KOPT-K1 (cell line): ENCODE data around the gene UBQLN3.

Experiments used
- H3K27ac ChIP-seq: fragments of 200-600 bp; sonication (generic); 2 replicates; pipeline ENCODE4 v1.5.1; 2016; ENCODE audit warnings: antibody characterized with exemption, mild to moderate bottlenecking, low read depth, low read length; ENCODE audit not compliant: poor library complexity, severe bottlenecking
- H3K36me3 ChIP-seq: fragments of 200-600 bp; sonication (generic); 2 replicates; pipeline ENCODE4 v1.5.1; 2017; ENCODE audit warnings: antibody characterized with exemption, mild to moderate bottlenecking, low read length, moderate library complexity; ENCODE audit not compliant: insufficient read depth
- H3K9me3 ChIP-seq: fragments of 200-600 bp; sonication (generic); 2 replicates; pipeline ENCODE4 v1.5.1; 2017; ENCODE audit warnings: antibody characterized with exemption, low read length, mild to moderate bottlenecking; ENCODE audit not compliant: insufficient read depth, poor library complexity, severe bottlenecking

The UBQLN3 gene

DNA sequence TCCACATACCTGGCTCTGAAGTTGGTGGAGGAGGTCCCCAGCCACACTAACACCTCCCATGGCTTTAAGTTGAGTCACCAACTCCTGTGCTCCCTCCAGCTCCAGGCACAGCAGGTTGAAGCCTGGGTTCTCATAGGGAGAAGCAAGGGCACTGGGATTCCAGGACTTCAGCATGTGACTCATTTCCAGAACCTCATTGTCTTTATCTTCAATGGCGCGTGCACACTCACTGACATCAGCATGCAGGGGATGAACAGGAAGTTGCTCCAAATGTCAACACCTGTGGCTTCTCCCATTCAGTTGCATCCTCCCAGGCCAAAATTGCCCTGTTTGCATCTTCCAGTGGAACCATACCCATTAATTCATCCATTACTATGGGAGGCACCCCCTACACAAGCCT lies 12.6 kb upstream of the UBQLN3 start:
- no peak overlapping the region for H3K27ac ChIP-seq
- H3K36me3 ChIP-seq, result no peaks in the 10 kb centered on the region
- H3K9me3 ChIP-seq, result no peaks in the 10 kb centered on the region

DNA sequence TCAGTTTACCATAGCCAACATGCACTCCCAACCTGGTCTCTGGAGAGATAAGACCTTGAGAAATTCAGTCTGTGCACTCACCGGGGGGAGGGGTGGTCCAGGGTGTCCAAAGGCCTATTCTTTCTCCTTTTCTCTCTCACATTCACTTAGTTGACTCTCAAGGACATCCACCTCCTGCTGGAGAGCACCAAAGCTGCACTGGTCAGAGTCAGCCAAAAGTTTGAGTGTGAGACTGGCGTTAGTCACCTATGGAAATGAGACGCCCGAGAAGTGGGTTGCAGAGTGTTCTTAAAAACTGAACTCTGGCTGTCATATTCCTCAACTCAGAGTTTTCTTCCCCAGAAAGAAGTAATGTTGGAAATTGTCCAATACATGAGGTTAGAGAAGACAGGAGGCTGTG lies 11.8 kb upstream of the UBQLN3 start:
- Histone ChIP-seq H3K9me3 (no peaks in the 10 kb centered on the region), H3K36me3 (no peaks in the 10 kb centered on the region), H3K27ac (no peak overlapping the region)

- Histone ChIP-seq H3K27ac (no peak within 1 kb of the TSS), H3K9me3 (no peaks in the 10 kb centered on the region), H3K36me3 (no peaks in the 10 kb centered on the region)
Measured at GRCh38 chr11:5516599-5516998, 6.8 kb upstream of the UBQLN3 start, which contains the start of gene UBQLNL. Gene UBQLNL (minus strand): TSS chr11:5516699. CDS start chr11:5516441, 258 bp downstream.

DNA sequence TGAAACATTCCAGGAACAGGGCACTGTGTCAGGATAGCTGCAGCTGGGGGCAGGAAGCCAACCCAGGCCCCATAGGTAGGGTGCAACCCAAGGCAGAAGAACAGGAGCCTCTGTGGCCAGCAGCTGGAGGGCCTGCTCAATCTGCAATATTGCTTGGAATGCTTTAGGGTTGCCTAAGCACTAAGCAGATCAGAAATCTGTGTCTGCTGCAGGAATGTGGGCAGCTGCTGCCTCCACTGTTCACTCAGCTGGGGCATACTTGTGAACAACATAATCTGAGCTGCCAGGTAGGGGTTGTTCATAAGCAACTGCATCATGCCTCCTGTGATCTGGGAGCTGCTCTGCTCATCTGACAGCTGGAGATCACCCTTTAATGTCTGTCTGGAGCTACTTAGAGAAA lies 5.1 kb upstream of the UBQLN3 start:
- Histone ChIP-seq H3K27ac (no peak overlapping the region), H3K36me3 (no peaks in the 10 kb centered on the region), H3K9me3 (no peaks in the 10 kb centered on the region)

GRCh38 chr11:5508605-5509004 lies 1.2 kb downstream of the UBQLN3 start:
- no peak overlapping the region for H3K27ac ChIP-seq
- H3K9me3 ChIP-seq, result no peaks in the 10 kb centered on the region
- no peaks in the 10 kb centered on the region for H3K36me3 ChIP-seq

DNA sequence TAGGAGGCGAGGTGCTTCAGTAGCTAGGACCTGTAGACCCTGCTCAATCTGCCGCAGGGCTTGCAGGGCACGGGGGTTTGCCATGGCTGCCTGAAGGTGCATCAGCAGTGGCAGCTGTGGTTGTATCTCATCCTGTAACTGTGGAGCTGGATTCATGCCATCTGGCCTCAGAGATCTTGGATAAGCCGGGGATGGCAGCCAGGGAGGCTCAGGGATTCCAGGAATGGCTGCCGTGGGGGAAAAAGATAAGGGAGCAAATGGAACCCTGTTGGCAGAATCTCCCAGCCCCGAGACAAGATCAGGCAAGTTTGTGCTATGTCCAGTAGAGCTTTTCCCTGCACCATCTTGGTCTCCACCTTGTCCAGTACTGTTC lies 1.8 kb downstream of the UBQLN3 start:
- no peaks in the 10 kb centered on the region for H3K36me3 ChIP-seq
- no peaks in the 10 kb centered on the region for H3K9me3 ChIP-seq
- H3K27ac ChIP-seq, result no peak overlapping the region

DNA sequence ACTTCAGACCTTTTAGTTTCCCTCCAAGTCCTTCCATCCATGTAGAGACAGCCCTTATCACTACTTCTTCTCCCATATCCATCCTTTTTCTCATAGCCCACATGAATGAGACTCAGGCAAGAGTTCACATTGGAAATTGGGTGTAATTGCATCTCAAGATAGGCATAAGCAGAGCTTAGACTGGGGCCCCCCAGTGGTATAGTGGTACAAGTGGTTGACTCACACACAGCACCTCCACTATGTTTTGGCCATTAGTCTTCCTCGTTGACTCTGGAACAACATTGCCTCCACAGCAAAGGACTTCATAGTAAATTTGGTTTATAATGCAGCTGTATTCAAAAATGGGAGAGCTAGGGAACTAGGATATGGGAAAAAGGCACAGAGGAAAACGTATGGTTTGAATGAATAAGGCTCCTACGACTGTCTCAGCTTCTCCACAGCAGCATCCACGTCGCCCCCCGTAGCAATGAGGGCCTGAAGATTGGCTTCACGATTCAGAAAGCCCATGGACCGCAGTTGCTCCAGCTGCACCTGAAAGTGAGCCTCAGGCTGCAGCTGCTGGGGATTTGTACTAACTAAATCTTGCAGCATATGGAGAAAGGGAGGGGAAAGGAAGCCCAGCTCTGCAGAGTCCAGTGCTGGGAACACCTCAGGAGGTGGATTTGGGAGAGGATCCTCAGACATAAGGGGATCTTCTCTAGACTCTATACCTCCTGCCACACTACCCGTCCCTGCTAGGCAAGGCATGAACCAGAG lies 2.4 kb downstream of the UBQLN3 start:
- no peaks in the 10 kb centered on the region for H3K9me3 ChIP-seq
- H3K27ac ChIP-seq, result no peak overlapping the region
- H3K36me3 ChIP-seq, result no peaks in the 10 kb centered on the region

GRCh38 chr11:5505363-5506048 lies 4.3 kb downstream of the UBQLN3 start:
- no peaks in the 10 kb centered on the region for H3K9me3 ChIP-seq
- H3K27ac ChIP-seq, result no peak overlapping the region
- H3K36me3 ChIP-seq, result no peaks in the 10 kb centered on the region

DNA sequence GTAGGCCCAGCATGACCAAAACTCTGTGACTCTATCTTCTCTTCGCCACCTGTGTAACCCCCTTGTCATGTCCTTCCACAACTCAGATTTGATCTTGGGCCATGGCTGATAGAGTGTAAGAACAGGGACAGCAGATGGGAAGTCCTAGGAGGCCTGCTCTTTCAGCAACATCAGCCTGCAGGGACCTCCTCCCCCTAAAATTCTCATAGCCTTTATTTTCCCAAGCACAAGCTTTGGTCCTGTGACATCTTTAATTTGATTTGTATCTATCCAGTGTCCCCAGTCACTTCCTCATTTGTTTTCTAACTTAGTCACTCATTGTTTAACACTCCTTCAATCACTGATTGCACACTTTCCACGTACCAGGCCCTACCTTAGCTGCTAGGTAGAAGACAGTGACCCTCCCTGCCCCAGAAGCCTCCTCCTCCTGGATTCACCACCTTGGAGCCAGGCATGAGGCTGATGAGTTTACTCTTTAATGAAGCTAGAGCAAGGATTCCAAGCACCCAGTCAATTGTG lies 5.3 kb downstream of the UBQLN3 start:
- Histone ChIP-seq H3K27ac (no peak overlapping the region), H3K9me3 (no peaks in the 10 kb centered on the region), H3K36me3 (no peaks in the 10 kb centered on the region)

- Histone ChIP-seq H3K27ac (no peak overlapping the region), H3K9me3 (no peaks in the 10 kb centered on the region), H3K36me3 (no peaks in the 10 kb centered on the region)
Measured at GRCh38 chr11:5500393-5500801, 9.4 kb downstream of the UBQLN3 start.

DNA sequence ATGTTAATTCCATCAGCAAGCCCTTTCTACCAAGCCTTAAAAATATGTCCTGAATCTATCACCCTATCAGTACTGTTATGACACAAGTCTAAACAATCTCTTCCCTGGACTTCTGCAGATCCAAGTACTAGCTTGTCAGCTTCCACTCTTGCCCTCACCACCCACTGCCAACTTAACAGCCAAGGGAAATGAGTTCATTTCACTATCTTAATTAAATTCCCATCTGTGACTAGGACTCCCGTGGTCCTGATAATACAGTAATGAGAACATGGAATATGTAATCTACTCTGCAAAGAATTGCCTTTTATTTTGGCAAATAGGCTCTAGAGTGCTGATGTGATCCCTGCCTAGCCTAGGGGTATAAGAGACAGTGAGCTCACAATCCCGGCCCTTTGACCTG lies 10.1 kb downstream of the UBQLN3 start:
- H3K36me3 ChIP-seq, result no peaks in the 10 kb centered on the region
- no peak overlapping the region for H3K27ac ChIP-seq
- H3K9me3 ChIP-seq, result no peaks in the 10 kb centered on the region

DNA sequence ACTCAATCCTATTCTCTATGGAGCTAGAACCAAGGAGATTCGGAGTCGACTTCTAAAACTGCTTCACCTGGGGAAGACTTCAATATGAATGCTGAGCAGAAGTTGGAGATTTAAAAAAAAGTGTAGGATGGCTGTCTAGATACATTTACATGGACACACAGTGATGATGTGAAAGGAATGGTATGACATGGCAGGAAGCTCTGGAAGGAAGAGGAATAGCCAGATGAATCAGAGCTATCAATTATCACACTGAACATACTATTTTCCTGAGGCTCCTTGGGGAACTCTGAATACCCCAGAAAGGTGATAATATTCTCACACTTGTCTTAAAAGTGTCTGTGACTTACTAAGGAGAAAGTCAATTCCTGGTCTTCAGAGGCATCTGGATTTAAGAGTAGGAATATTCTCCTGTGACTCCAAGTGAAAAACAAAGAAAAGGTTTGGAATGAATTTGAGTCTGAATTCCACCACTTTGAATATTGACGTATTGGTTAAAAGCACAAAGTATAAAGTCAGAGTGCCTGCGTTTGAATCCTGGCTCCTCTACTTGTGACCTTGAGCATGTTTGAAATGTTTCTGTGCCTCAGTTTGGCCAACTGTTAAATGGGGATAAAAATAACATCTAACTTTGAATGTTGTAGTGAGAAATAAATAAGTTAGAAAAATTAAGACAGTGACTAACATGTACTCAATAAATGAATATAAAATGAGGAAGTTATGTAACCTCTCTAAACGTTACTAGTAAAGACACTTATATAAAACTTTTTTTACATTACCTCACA lies 20.0 kb downstream of the UBQLN3 start:
- no peak overlapping the region for H3K27ac ChIP-seq

DNA sequence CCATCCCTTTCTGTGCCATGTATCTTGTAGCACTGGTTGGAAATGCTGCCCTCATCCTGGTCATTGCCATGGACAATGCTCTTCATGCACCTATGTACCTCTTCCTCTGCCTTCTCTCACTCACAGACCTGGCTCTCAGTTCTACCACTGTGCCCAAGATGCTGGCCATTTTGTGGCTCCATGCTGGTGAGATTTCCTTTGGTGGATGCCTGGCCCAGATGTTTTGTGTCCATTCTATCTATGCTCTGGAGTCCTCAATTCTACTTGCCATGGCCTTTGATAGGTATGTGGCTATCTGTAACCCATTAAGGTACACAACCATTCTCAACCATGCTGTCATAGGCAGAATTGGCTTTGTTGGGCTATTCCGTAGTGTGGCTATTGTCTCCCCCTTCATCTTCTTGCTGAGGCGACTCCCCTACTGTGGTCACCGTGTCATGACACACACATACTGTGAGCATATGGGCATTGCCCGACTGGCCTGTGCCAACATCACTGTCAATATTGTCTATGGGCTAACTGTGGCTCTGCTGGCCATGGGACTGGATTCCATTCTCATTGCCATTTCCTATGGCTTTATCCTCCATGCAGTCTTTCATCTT lies 20.9 kb downstream of the UBQLN3 start:
- H3K36me3 ChIP-seq, result no peaks in the 10 kb centered on the region
- no peak overlapping the region for H3K27ac ChIP-seq
- H3K9me3 ChIP-seq, result no peaks in the 10 kb centered on the region

More for the DNA sequence above, 20.0 kb downstream of the UBQLN3 start:
- H3K36me3 ChIP-seq, result no peaks in the 10 kb centered on the region
- H3K9me3 ChIP-seq, result no peaks in the 10 kb centered on the region

DNA sequence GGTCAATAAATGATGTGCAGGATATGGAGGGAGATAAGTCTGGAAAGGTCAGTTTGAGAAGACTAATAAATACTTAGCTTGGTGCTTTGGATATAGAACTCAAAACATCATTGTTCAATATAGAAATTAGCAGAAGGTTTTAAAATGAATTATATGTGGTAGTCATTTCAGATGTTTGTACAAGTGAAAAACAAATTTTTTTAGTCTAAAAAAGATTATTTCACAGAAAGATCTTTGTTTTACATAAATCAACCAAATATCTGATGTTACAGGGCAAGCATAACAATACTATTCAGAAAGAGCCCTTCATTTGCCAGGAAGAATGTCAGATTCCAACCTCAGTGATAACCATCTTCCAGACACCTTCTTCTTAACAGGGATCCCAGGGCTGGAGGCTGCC lies 21.4 kb downstream of the UBQLN3 start, which contains the start of gene OR52D1:
Gene OR52D1, plus strand, starts transcription at position 301 of the 400 bp plus-strand sequence. Its CDS starts 22 bp downstream, at position 323.
- Histone ChIP-seq H3K27ac (no peak within 1 kb of the TSS), H3K9me3 (no peaks in the 10 kb centered on the region), H3K36me3 (no peaks in the 10 kb centered on the region)

DNA sequence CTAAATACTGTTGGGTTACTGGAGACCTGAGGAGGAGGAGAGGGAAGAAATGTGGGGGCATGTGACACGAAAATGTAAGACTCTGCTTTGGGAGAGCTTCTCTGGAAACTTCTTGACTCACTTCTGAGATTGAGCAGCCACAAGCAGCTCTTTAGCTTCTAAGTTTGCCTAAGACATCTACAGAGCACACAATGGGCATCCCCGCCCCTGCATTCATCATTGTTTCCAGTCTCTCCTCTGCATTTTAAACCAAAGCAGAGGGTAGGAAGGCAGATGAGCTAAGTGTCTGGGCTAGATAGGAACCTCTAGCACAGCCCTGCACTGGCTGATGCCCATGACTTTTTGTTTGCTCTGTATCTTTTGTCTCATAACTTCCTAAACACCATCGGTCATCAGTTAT lies 23.3 kb downstream of the UBQLN3 start:
- H3K27ac ChIP-seq, result no peak overlapping the region
- H3K9me3 ChIP-seq, result no peaks in the 10 kb centered on the region
- H3K36me3 ChIP-seq, result no peaks in the 10 kb centered on the region
